GM23248 (cell line): ENCODE data around the gene LTO1.

ENCODE experiments used
- EZH2 ChIP-seq: fragments of 200-600 bp; sonication (generic); IDR thresholded peaks from 2 replicates; pipeline ENCODE4 v1.6.1; 2018; ENCODE audit warnings: antibody characterized with exemption, mild to moderate bottlenecking; ENCODE audit not compliant: insufficient read depth, poor library complexity, severe bottlenecking
- EZH2phosphoT487 ChIP-seq: fragments of 200-600 bp; sonication (generic); IDR thresholded peaks from 2 replicates; pipeline ENCODE4 v1.6.1; 2018; ENCODE audit warnings: antibody characterized with exemption, moderate library complexity, mild to moderate bottlenecking, low read depth; ENCODE audit not compliant: insufficient read depth

- TF ChIP-seq EZH2 (no peak), EZH2phosphoT487 (no peak)
Observed at GRCh38 chr11:69664901-69665300, 10.3 kb downstream of the LTO1 start.
